Ecto neural progenitor cell (in vitro differentiated cells): ENCODE measurements around the gene ZNF101.

Source experiments
- DNase-seq: peaks from one replicate; pipeline ENCODE4 v3.0.0-alpha.2; 2018; ENCODE audit warnings: low spot score

The ZNF101 gene

GRCh38 chr19:19711934-19712828 lies 43.5 kb downstream of the ZNF101 start:
- no peak for DNase-seq

- DNase-seq, result no peak
These were observed 51.2 kb downstream of the ZNF101 start for GRCh38 chr19:19719798-19720197.

DNA sequence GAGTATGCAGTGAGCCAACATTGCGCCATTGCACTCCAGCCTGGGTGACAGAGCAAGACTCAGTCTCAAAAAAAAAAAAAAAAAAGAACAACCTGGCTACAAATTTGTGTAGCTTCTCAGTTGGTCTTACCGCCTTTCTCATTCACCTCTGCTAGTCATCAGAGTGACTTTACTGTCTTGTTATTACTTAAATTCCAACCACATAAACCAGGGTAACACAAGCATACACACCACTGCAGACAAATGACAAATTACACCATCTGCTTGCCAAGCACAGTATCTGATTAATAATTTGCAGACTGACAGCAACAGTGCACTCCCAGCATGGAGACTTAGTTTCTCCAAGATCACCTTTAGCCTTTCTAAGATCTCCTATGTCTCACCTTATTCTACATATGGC lies 53.3 kb downstream of the ZNF101 start:
- no peak for DNase-seq

- DNase-seq, result peak; percentile 94
These were observed 64.2 kb downstream of the ZNF101 start, which contains the start of gene ZNF14 for GRCh38 chr19:19732579-19733501. Gene ZNF14, minus strand, starts transcription at chr19:19733112. Its CDS starts 154 bp downstream, at chr19:19732958.
